HepG2 (cell line): ENCODE results near the gene RTEL1. TPM values are rescaled to one million over a fixed set of nuclear protein-coding genes. Genes with fewer than 3 reads are reported as not detected.

Experiments
- CEBPZ ChIP-seq: IDR thresholded peaks from 2 replicates; pipeline ENCODE4 v1.6.1; 2012; ENCODE audit warnings: low read length, improper control_type of control experiment
- FOXO4 ChIP-seq: sonication (generic); formaldehyde crosslinking; conservative IDR thresholded peaks from 2 replicates; pipeline ENCODE4 v1.8.1; 2023; ENCODE audit warnings: missing genetic modification reagents
- HMG20B ChIP-seq: conservative IDR thresholded peaks from 2 replicates; pipeline ENCODE4 v1.6.1; 2016; ENCODE audit warnings: missing genetic modification reagents, missing compliant biosample characterization
- ISX ChIP-seq: sonication (generic); formaldehyde crosslinking; conservative IDR thresholded peaks from 2 replicates; pipeline ENCODE4 v1.5.0; 2020; ENCODE audit warnings: missing genetic modification reagents
- MAX ChIP-seq: IDR thresholded peaks from 2 replicates; pipeline ENCODE4 v1.6.1; 2012; ENCODE audit warnings: inconsistent platforms
- MEIS1 ChIP-seq: sonication (generic); formaldehyde crosslinking; IDR thresholded peaks from 2 replicates; pipeline ENCODE4 v1.9.0; 2021; ENCODE audit warnings: mild to moderate bottlenecking, missing genetic modification reagents, moderate library complexity, borderline replicate concordance
- MEIS2 ChIP-seq: sonication (generic); formaldehyde crosslinking; IDR thresholded peaks from 2 replicates; pipeline ENCODE4 v1.9.0; 2021; ENCODE audit warnings: mild to moderate bottlenecking, missing genetic modification reagents
- PHF5A ChIP-seq: IDR thresholded peaks from one replicate; pipeline ENCODE4 v1.6.1; 2018; ENCODE audit warnings: low read depth, missing genetic modification reagents; ENCODE audit not compliant: unreplicated experiment
- PRDM4 ChIP-seq: sonication (generic); formaldehyde crosslinking; IDR thresholded peaks from 2 replicates; pipeline ENCODE4 v1.9.0; 2021; ENCODE audit warnings: missing genetic modification reagents, borderline replicate concordance
- RXRA ChIP-seq: sonication (generic); formaldehyde crosslinking; IDR thresholded peaks from 2 replicates; pipeline ENCODE4 v1.5.1; 2020; ENCODE audit warnings: missing genetic modification reagents
- STAT6 ChIP-seq: sonication (generic); formaldehyde crosslinking; IDR thresholded peaks from 2 replicates; pipeline ENCODE4 v1.4.0; 2020; ENCODE audit warnings: missing genetic modification reagents, mild to moderate bottlenecking, borderline replicate concordance
- YEATS2 ChIP-seq: sonication (generic); formaldehyde crosslinking; IDR thresholded peaks from 2 replicates; pipeline ENCODE4 v1.4.0; 2020; ENCODE audit warnings: missing genetic modification reagents, borderline replicate concordance
- ZNF280D ChIP-seq: sonication (generic); formaldehyde crosslinking; IDR thresholded peaks from 2 replicates; pipeline ENCODE4 v1.5.1; 2020; ENCODE audit warnings: mild to moderate bottlenecking, missing genetic modification reagents
- ZNF44 ChIP-seq: sonication (generic); formaldehyde crosslinking; IDR thresholded peaks from 2 replicates; pipeline ENCODE4 v1.5.1; 2020; ENCODE audit warnings: mild to moderate bottlenecking, missing genetic modification reagents
- polyA plus RNA-seq, 8 experiments: library from polyadenylated mRNA; depleted of rRNA in 3 of 8; stranded (reverse) in 7 of 8; unstranded in 1 of 8; fragments of >200 nt; fragmentation: Illumina TruSeq in 4 of 8; extraction: Trizol in 4 of 8; gene quantifications; 2 replicates each; pipeline versions ENCODE4 v1.2.1 to v1.2.3, GENCODE V29; 2011 to 2016; ENCODE audit warnings: low read depth in 4 of 8, missing spikeins in 1 of 8, mixed read lengths in 1 of 8; ENCODE audit not compliant: insufficient read depth in 1 of 8
- total RNA-seq, 5 experiments: library from RNA; depleted of rRNA; stranded (reverse); fragments of >200 nt; fragmentation: Illumina TruSeq; extraction: Trizol; gene quantifications; 2 replicates each; pipeline ENCODE4 v1.2.3, GENCODE V29; 2016; ENCODE audit warnings: low read depth in 1 of 5

Gene RTEL1
- total and polyA plus RNA-seq, 2 of the 13 experiments (the other 11 are each of a cell fraction or from before 2014, with no cell fraction given), result 21.8 to 36.4 TPM

GRCh38 chr20:63707558-63708300 is 49.6 kb downstream of the RTEL1 start, which contains the start of the genes ARFRP1 and ZGPAT (continued):
- TF ChIP-seq PHF5A (peak; percentile 59), HMG20B (CRISPR knock-in tag) (peak; percentile 64; the same call in 1 of the 2 replicates), MEIS1 (CRISPR knock-in tag) (no peak; the same call in 1 of the 2 replicates), MAX (peak; percentile 98), FOXO4 (peak; percentile 98), STAT6 (CRISPR knock-in tag) (peak; percentile 22; the same call in 1 of the 2 replicates), PRDM4 (no peak; the same call in 1 of the 2 replicates), ISX (CRISPR knock-in tag) (peak; percentile 24; the same call in 1 of the 2 replicates), MEIS2 (peak; percentile 80), ZNF280D (CRISPR knock-in tag) (peak; percentile 47; the same call in 1 of the 2 replicates), CEBPZ (no peak), RXRA (peak; percentile 100), YEATS2 (peak; percentile 97), ZNF44 (CRISPR knock-in tag) (peak; percentile 81; the same call in 1 of the 2 replicates)
